ENCODE measurements around the gene MBLAC1.

The MBLAC1 gene

DNA sequence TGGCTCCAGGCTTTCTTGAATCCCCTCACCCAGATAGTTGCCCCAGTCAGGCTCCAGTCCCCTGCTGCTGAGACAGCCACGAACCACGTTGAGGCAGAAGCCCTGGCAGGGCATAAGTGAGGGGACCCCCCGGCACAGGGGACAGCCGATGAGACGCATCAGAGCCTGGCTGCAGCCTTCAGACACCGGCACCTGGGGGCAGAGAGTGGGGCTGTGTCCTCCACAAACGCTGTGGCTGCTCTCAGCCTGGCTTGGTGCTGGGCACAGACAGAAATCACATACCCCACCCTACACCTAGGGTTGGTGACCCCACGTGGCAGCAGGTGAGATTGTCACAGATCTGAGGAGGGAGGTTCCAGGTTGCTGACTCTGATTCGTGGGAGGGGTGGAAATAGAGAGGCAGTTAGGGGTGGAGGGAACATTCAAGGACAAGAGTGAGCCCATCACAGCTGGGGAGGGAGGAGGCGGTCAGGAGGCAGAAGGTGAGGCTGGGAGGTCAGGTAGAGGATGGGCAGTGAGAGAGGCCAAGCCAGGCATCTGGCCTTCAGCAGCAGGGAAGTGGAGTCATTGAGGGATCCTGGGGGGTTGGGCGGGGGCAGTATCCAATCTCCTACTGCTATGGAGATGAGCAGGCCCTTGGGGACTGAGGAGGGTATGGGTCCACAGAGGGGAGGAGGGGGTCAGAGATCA is 47.2 kb downstream of the MBLAC1 start:
- no peak for DNase-seq (ENCODE audit: low spot score)

DNA sequence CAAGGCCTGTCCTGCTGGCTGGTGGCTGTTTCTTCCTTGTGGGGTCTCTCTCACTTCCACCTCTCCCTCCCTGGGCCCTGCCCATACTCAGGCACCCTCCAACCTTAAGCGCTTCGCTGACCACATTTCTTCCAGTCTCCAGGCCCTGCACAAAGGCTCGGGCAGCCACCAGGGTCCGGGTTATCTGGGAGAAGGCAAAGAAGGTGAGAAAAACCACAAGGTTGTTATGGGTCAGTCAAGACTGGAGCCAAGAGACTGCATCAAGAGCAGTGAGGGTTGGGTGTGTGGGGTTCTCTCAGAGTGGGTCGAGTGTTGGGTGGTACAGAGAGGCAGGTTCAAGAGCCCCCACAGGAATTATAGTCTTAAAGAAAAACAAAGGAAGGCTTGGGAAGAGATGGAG is 47.8 kb downstream of the MBLAC1 start:
- DNase-seq (ENCODE audit: low spot score), result no peak

DNA sequence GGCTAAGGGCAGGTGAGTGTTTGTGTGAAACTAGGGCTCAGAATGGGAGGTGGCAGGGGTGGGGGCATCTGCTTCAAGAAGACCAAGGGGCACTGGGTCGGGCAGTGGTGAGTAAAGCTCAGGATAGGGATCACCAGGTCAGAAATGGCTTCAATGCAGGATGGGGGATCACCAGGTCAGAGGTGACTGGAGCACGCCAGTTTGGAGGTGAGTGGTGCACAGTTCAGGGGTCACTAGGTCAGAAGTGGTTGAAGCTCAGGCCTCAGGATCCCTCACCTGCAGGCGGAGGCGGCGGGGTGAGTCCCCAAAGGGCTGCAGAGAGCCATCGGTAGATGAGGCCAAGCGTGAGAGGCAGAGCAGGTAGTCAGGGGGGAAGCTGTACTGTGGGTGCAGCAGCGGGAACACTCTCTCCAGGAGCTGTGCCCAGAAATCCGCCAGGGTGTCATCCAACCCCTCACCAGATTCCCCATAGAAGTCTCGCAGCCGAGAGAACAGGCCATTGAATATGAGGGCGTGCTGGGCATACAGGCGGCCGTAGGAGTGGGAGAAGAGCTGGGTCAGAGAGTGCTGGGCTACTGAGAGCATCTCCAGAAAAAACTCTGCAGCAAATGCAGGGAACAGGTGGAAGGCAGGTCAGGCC is 48.6 kb downstream of the MBLAC1 start:
- no peak for DNase-seq (ENCODE audit: low spot score)

DNA sequence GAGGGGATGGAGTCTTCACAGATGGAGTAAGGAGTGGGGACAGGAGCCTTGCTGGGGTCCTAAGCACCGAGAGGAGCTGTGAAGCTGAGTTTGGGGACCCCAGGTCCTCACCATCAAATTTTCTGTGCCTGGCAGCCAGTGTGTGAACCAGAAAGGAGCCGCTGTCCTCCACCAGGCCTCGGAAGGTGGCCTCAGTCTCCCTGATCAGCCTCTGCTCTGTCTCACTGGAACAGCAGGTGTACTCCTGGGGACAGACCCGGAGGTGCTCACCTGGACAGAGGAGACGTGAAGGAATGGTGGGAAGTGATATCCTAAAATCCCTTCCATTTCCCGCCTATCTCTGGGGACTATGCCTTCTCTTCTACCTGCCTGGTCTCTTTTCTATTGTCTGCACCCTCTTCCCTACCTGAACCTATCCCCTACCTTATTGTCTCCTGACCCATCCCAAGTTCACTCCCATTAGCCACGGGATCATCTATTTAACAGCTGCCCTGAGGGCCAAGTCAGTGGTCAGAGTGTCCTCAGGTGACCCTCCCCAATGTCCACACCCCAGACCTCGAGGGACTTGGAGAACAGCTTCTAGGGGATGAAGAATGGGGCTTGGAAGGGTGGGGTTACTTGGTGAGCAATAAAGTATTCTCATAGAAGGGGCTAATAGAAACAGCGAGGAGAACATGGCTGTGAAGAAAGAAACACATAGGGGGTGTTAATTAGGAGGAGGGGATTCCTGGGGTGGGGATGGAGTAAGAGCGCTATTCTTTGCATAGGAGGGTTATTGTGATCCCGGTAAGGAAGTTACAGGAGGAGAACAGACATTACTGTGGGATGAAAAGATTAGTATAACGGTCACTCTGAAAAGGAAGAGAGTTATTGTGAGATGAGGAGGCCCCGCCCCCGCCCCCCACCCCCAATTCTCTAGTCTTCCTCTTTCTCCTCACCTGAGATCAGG is 49.6 kb downstream of the MBLAC1 start:
- no peak for DNase-seq (ENCODE audit: low spot score)

DNA sequence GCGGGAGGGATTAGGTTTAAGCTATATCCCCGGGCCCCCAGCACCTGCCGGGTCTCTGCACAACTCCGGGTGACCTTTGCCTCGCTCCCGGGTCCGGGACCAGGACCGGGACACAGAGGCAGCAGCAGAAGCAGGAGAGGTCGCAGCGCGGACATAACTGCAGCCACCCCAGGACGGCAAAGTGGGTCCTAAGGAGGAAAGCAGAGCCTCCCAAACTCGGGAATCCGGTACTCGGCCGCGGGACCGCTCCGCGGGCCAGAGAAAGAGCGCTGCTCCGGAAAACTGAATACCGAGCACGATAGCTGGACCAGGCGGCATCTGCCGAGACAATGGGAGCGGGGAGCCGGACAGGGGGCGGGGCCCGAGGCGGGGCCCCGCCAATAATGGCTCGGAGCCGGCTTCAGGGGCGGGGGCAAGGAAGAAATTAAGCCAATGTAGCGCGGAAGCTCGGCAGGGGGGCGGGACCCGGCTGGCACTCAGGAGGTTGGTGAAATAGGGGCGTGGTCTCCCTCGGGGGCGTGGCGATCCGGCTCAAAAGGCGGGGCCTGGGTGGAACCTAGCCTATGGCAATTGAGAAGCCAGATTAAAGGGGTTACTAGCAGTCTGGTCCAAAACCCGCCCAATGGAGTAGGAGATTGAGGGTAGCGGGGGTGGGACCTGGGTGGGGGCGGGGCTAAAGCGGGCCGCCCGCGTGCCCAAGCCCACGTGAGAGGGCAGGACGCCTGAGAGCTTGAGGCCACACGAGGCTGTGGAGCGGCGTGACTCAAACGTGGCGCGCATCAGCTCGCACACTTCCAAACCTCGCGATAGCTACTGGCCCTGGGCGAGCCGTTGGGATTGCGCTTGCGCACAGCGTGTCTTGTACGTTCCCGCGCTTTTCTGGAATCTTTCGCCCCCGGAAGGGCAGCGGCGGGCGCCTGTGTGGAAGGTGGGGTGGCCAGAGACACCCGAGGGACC is 50.6 kb downstream of the MBLAC1 start, which contains the start of the genes GPC2 and STAG3:
Gene GPC2 (minus strand): TSS at position 337 of the 957 bp plus-strand sequence. CDS start 182 bp downstream, at position 155.
Gene STAG3 (plus strand): TSS at position 874 of the 957 bp plus-strand sequence. CDS start 2,639 bp downstream, outside the sequence.
- peak; percentile 100 for DNase-seq (ENCODE audit: low spot score)

All from NAMALWA (cell line).